A673 (cell line): ENCODE measurements around the gene ARHGEF2. TPM values are rescaled to one million over a fixed set of nuclear protein-coding genes. Genes with fewer than 3 reads are reported as not detected.
A peak's percentile ranks its signal among the peaks of the same experiment; 100 is the strongest.

ENCODE experiments used
- BruUV-seq: library from RNA; stranded (reverse); fragments of 400-500 nt; replicated peaks from 2 replicates; lab custom pipeline; 2021; lab: Mats Ljungman, UMichigan
- CTCF ChIA-PET: fragments of 300-600 bp; sonication (Branson Sonifier 250); formaldehyde crosslinking; loops from one replicate; lab custom pipeline; 2022; ENCODE audit warnings: antibody characterized with exemption; lab: Charles Lee
- POLR2A ChIA-PET: fragments of 300-600 bp; sonication (Branson Sonifier 250); formaldehyde crosslinking; loops from one replicate; lab custom pipeline; 2022; ENCODE audit warnings: antibody characterized with exemption; ENCODE audit not compliant: low non-redundant PET; lab: Charles Lee
- DNase-seq: peaks from one replicate; pipeline ENCODE4 v3.0.0-alpha.2; 2015; ENCODE audit warnings: low spot score
- H3K27ac ChIP-seq: fragments of 200-600 bp; sonication (generic); 2 replicates; pipeline ENCODE4 v1.5.1; 2016; ENCODE audit warnings: mixed run types, low read depth, mild to moderate bottlenecking, mixed read lengths, antibody characterized with exemption, low read length; ENCODE audit not compliant: poor library complexity, severe bottlenecking
- H3K27me3 ChIP-seq: fragments of 200-600 bp; sonication (generic); replicated peaks from 2 replicates; pipeline ENCODE4 v1.6.1; 2017; ENCODE audit warnings: mixed run types, low read depth, mild to moderate bottlenecking, mixed read lengths, antibody characterized with exemption, low read length; ENCODE audit not compliant: insufficient read depth, poor library complexity
- H3K36me3 ChIP-seq: fragments of 200-600 bp; sonication (generic); 2 replicates; pipeline ENCODE4 v1.6.1; 2016; ENCODE audit warnings: mixed run types, mild to moderate bottlenecking, mixed read lengths, antibody characterized with exemption, low read length; ENCODE audit not compliant: insufficient read depth, poor library complexity, severe bottlenecking
- H3K4me1 ChIP-seq: fragments of 200-600 bp; sonication (generic); 2 replicates; pipeline ENCODE4 v1.6.1; 2017; ENCODE audit warnings: mixed run types, mild to moderate bottlenecking, mixed read lengths, antibody characterized with exemption, low read length; ENCODE audit not compliant: insufficient read depth, poor library complexity, severe bottlenecking
- H3K4me3 ChIP-seq: fragments of 200-600 bp; sonication (generic); 2 replicates; pipeline ENCODE4 v1.5.1; 2016; ENCODE audit warnings: low read depth, mixed run types, mild to moderate bottlenecking, mixed read lengths, low read length; ENCODE audit not compliant: poor library complexity, severe bottlenecking
- H3K9me3 ChIP-seq: fragments of 200-600 bp; sonication (generic); 2 replicates; pipeline ENCODE4 v1.6.1; 2016; ENCODE audit warnings: mixed run types, low read depth, mild to moderate bottlenecking, mixed read lengths, antibody characterized with exemption, low read length; ENCODE audit not compliant: poor library complexity, severe bottlenecking
- CTCF ChIP-seq: fragments of 300-800, 200-600 bp; sonication (generic); conservative IDR thresholded peaks from 2 replicates; pipeline ENCODE4 v1.5.1; 2017; ENCODE audit warnings: low read depth, mild to moderate bottlenecking, antibody characterized with exemption, low read length, moderate library complexity, mixed read lengths
- EZH2 ChIP-seq: fragments of 200-600 bp; sonication (generic); IDR thresholded peaks from 2 replicates; pipeline ENCODE4 v1.6.1; 2017; ENCODE audit warnings: borderline replicate concordance, low read depth, mild to moderate bottlenecking, mixed read lengths, antibody characterized with exemption, low read length; ENCODE audit not compliant: poor library complexity, severe bottlenecking
- intact Hi-C: fragments of 100-400 bp; cut with micrococcal nuclease; formaldehyde crosslinking; loops from one replicate; pipeline ENCODE4 v1.10.0; 2022; ENCODE audit not compliant: unreplicated experiment
- total RNA-seq: library from RNA; stranded (reverse); gene quantifications from 2 replicates; pipeline ENCODE4 v1.2.3, GENCODE V29; 2021

The ARHGEF2 gene
- total RNA-seq, 1 experiment from 2014 or later = 148 TPM

GRCh38 chr1:156020293-156021092 lies 42.1 kb upstream of the ARHGEF2 start, which contains the start of gene SSR2:
Gene SSR2 (minus strand): TSS chr1:156020951. CDS start chr1:156020167, 784 bp downstream.
- CTCF ChIA-PET = interaction anchor here (0.5 kb wide), 1 partner anchor 33 kb away, joined by 4 read pairs; the partner anchor contains the start of gene UBQLN4
- intact Hi-C loops = loop anchor here (10.0 kb wide), 1 partner anchor 114 kb away; no protein-coding TSS in a partner anchor
- POLR2A ChIA-PET = no interaction called here

GRCh38 chr1:156019946-156020292 lies 41.6 kb upstream of the ARHGEF2 start:
- CTCF ChIA-PET = interaction anchor here (0.5 kb wide), 1 partner anchor 33 kb away, joined by 4 read pairs; the partner anchor contains the start of gene UBQLN4
- TF ChIP-seq CTCF = no peak
- no peak for TF ChIP-seq EZH2
- POLR2A ChIA-PET = no interaction called here
- intact Hi-C loops = loop anchor here (10.0 kb wide), 1 partner anchor 115 kb away; no protein-coding TSS in a partner anchor
- Histone ChIP-seq H3K27ac (peak overlapping the region; percentile 55), H3K36me3 (peaks cover 36% of the 10 kb centered on the region), H3K27me3 (no peaks in the 10 kb centered on the region), H3K4me3 (peak overlapping the region; percentile 62), H3K4me1 (peaks cover 4% of the 10 kb centered on the region), H3K9me3 (no peaks in the 10 kb centered on the region)
- TSS peak; percentile 72 for BruUV-seq
- DNase-seq = no peak

More at GRCh38 chr1:156020293-156021092, 42.1 kb upstream of the ARHGEF2 start, which contains the start of gene SSR2:
- Histone ChIP-seq H3K4me1 (peaks cover 4% of the 10 kb centered on the region), H3K9me3 (no peaks in the 10 kb centered on the region), H3K4me3 (peak within 1 kb of the TSS; percentile 62), H3K36me3 (peaks cover 35% of the 10 kb centered on the region), H3K27me3 (no peaks in the 10 kb centered on the region), H3K27ac (peak within 1 kb of the TSS; percentile 55)
- TF ChIP-seq EZH2 (no peak), CTCF (no peak)
- BruUV-seq = no TSS peak
- DNase-seq = peak; percentile 95

DNA sequence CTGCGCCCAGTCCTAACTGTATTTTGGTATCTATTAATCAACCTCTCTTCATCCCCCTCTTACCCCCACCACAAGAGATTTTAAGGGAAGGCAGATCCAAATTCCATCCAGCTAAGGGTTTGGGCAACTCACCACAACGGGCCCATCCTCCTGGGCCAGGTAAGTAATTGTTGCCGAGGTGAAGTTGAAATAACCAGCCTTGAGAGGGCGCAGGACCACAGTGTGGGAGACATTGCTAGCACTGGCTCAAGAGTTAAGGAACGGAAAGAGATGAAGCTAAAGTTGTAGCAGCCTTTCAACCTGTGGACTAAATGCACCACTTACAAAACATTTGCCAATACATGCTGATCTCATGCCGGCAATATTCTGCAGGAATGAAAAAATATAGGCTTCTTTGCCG lies 36.5 kb upstream of the ARHGEF2 start:
- H3K27ac ChIP-seq = no peak overlapping the region
- no TSS peak for BruUV-seq
- CTCF ChIA-PET = no interaction called here
- intact Hi-C loops = no loop called here
- H3K4me1 ChIP-seq = peaks cover 2% of the 10 kb centered on the region
- no peak for DNase-seq
- POLR2A ChIA-PET = no interaction called here
- no peaks in the 10 kb centered on the region for H3K27me3 ChIP-seq
- TF ChIP-seq CTCF = no peak
- TF ChIP-seq EZH2 = no peak
- peaks cover 84% of the 10 kb centered on the region for H3K36me3 ChIP-seq
- no peaks in the 10 kb centered on the region for H3K9me3 ChIP-seq
- H3K4me3 ChIP-seq = no peak overlapping the region
